ENCODE data around the gene LRRC8E. TPM values are rescaled to one million over a fixed set of nuclear protein-coding genes. Genes with fewer than 3 reads are reported as not detected.

Gene LRRC8E
- total RNA-seq, 2 donors from 2014 or later = 2.9 to 4.0 TPM

DNA sequence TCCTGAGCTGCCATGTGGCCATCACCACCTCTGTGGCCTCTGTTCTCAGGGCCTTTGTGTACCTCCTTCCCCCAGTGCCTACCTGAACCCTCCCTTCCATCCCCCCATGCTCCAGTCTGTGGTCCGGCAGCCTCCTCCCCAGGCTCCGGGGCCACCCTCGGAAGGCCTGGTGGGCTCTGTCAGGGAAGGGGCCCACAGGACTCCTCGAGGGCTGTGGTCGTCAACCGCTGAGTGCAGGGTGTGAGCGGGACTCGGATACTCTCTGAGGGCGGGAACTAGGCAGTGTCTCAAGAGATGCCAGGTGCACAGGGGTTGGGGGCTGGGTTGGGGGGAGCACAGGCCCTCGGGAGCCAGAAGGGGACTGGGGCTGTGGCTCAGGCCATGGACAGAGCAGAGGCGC is 19.2 kb downstream of the LRRC8E start:
- intact Hi-C loops (cut with DNase I) = no loop called here
- peaks cover 8% of the 10 kb centered on the region for H3K36me3 ChIP-seq
- H3K9ac ChIP-seq (ENCODE audit: low read depth in 2 of 2, low read length in 2 of 2) = no peak overlapping the region
- DNase-seq = no peak
- no peaks in the 10 kb centered on the region for H3K27me3 ChIP-seq
- no peak for TF ChIP-seq CTCF (IDR thresholded peaks at IDR 0.05)
- no peak overlapping the region for H3K4me3 ChIP-seq
- H3K9me3 ChIP-seq = no peaks in the 10 kb centered on the region
- H3K4me1 ChIP-seq = peaks cover 13% of the 10 kb centered on the region
- H3K27ac ChIP-seq = no peak overlapping the region

DNA sequence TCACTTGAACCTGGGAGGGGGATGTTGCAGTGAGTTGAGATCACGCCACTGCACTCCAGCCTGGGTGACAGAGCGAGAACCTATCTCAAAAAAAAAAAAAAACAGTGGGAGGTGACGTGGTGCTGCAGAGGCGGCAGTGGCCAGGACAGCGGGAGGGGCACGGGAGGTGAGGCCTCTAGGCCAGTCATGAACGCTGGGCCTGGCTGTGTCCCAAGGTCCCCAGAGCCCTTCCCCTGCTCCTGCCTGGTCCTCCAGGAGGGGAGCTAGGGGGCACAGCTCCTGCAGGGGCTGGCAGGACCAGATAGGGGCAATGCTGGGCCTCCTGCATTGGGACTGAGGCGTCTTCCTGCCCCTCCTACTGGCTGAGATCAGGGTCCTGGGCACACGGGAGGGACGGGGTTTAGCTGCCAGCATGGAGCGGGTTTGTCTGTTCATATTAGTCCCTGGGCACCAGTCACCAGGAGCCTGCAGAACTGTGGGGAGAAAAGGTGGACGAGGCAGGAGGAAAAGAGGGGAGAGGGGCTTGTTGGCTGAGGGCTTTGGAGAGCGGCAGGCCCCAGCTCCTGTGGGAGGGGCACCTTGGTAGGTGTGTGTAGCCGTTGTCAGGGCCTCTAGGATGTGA is 19.9 kb downstream of the LRRC8E start:
- no peaks in the 10 kb centered on the region for H3K27me3 ChIP-seq
- H3K4me3 ChIP-seq = no peak overlapping the region
- intact Hi-C loops (cut with DNase I) = no loop called here
- H3K4me1 ChIP-seq = peaks cover 10% of the 10 kb centered on the region
- DNase-seq = no peak
- no peaks in the 10 kb centered on the region for H3K9me3 ChIP-seq
- peaks cover 8% of the 10 kb centered on the region for H3K36me3 ChIP-seq
- no peak overlapping the region for H3K27ac ChIP-seq
- TF ChIP-seq CTCF (IDR thresholded peaks at IDR 0.05) = no peak
- H3K9ac ChIP-seq (ENCODE audit: low read depth in 2 of 2, low read length in 2 of 2) = no peak overlapping the region

- peaks cover 10% of the 10 kb centered on the region for H3K4me1 ChIP-seq
- no peak overlapping the region for H3K4me3 ChIP-seq
- no peak for DNase-seq
- intact Hi-C loops (cut with DNase I) = no loop called here
- TF ChIP-seq CTCF (IDR thresholded peaks at IDR 0.05) = no peak
- H3K9ac ChIP-seq (ENCODE audit: low read depth in 2 of 2, low read length in 2 of 2) = no peak overlapping the region
- peaks cover 8% of the 10 kb centered on the region for H3K36me3 ChIP-seq
- no peaks in the 10 kb centered on the region for H3K9me3 ChIP-seq
- no peak overlapping the region for H3K27ac ChIP-seq
- H3K27me3 ChIP-seq = no peaks in the 10 kb centered on the region
These were observed 20.6 kb downstream of the LRRC8E start for GRCh38 chr19:7908742-7909461.

- Histone ChIP-seq H3K27ac (no peak overlapping the region), H3K4me3 (no peak overlapping the region), H3K9me3 (no peaks in the 10 kb centered on the region), H3K4me1 (peaks cover 9% of the 10 kb centered on the region), H3K36me3 (peaks cover 8% of the 10 kb centered on the region), H3K9ac (ENCODE audit: low read depth in 2 of 2, low read length in 2 of 2) (no peak overlapping the region), H3K27me3 (no peaks in the 10 kb centered on the region)
- TF ChIP-seq CTCF (IDR thresholded peaks at IDR 0.05) = no peak
- no peak for DNase-seq
- intact Hi-C loops (cut with DNase I) = no loop called here
These were observed 21.3 kb downstream of the LRRC8E start for GRCh38 chr19:7909471-7910067.

DNA sequence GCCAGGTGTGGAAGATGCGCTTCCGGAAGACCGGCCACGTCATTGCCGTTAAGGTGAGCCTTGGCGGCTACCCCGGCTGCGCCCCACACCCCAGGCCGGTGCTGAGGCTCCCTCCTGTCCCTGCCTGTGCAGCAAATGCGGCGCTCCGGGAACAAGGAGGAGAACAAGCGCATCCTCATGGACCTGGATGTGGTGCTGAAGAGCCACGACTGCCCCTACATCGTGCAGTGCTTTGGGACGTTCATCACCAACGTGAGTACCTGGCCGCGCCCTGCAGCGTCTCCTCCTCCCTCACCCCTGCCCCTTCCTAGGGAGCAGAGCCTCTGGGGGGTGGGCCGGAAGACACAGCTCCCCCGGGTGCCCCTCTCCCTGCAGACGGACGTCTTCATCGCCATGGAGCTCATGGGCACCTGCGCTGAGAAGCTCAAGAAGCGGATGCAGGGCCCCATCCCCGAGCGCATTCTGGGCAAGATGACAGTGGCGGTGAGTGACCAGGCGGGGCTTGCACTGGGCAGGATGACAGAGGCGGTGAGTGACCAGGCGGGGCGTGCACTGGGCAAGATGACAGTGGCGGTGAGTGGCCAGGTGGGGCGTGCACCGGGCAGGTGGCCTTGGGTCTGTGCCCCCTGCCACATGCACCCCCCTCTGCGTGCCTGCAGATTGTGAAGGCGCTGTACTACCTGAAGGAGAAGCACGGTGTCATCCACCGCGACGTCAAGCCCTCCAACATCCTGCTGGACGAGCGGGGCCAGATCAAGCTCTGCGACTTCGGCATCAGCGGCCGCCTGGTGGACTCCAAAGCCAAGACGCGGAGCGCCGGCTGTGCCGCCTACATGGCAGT is 22.2 kb downstream of the LRRC8E start:
- intact Hi-C loops (cut with DNase I) = no loop called here
- Histone ChIP-seq H3K27ac (no peak overlapping the region), H3K4me3 (no peak overlapping the region), H3K4me1 (no peaks in the 10 kb centered on the region), H3K9ac (ENCODE audit: low read depth in 2 of 2, low read length in 2 of 2) (no peak overlapping the region), H3K9me3 (no peaks in the 10 kb centered on the region), H3K27me3 (peaks cover 8% of the 10 kb centered on the region), H3K36me3 (peaks cover 8% of the 10 kb centered on the region)
- DNase-seq = no peak
- no peak for TF ChIP-seq CTCF (IDR thresholded peaks at IDR 0.05)
